Astrocyte (in vitro differentiated cells and primary cell): ENCODE data around the gene INHBC.

Source experiments
- CTCF ChIP-seq: IDR thresholded peaks from 2 replicates; pipeline ENCODE4 v1.5.1; 2011; ENCODE audit warnings: low read depth, mild to moderate bottlenecking, inconsistent platforms, low read length, moderate library complexity; ENCODE audit not compliant: insufficient read depth
- EZH2 ChIP-seq: IDR thresholded peaks from 2 replicates; pipeline ENCODE4 v1.6.1; 2012; ENCODE audit warnings: mild to moderate bottlenecking, low read length, inconsistent platforms; ENCODE audit not compliant: insufficient read depth

GRCh38 chr12:57386187-57386720 lies 48.3 kb upstream of the INHBC start:
- TF ChIP-seq CTCF, result no peak
- no peak for TF ChIP-seq EZH2
